Muscle of arm (tissue), 12 donors: ENCODE results near the gene HPSE2. TPM values are rescaled to one million over a fixed set of nuclear protein-coding genes. Genes with fewer than 3 reads are reported as not detected.
"Not testable (repeated sequence)": the region's sequence is repeated elsewhere in the genome, so short reads cannot be mapped to it uniquely, and the experiment has no call there.

Experiments used
- DNase-seq: peaks from one replicate; pipeline ENCODE4 v3.0.0-alpha.2; 2013
- polyA plus RNA-seq, 12 donors: library from polyadenylated mRNA; unstranded; fragments of 120-200 nt; gene quantifications; one replicate each; pipeline ENCODE4 v1.2.1, GENCODE V29; 2013; ENCODE audit not compliant: insufficient read length in 12 of 12

The HPSE2 gene
- polyA plus RNA-seq, 12 donors, result 0.07 to 1.1 (median 0.36) TPM; not detected in 5

DNA sequence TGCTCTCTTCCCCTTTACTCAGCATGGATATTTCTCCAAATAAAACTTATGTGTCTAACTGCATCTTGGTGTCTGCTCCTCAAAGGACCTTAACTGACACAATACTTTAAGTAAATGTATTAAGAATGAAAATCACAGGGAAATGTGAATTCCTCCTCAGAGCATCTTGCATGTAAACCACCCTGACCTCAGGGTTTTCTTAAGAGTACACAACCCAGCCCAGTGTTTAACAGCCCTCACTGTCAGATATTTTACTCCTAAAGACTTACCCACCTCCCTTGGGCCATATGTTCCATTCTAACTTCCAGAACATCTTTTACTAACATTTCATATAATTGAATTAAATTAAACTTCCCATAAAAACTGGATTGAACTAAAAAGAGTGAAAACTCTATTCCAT lies 315.3 kb downstream of the HPSE2 start:
- no peak for DNase-seq

GRCh38 chr10:98919899-98920298 lies 315.8 kb downstream of the HPSE2 start:
- DNase-seq, result no peak

GRCh38 chr10:98917828-98918227 lies 317.8 kb downstream of the HPSE2 start:
- DNase-seq, result no peak

DNA sequence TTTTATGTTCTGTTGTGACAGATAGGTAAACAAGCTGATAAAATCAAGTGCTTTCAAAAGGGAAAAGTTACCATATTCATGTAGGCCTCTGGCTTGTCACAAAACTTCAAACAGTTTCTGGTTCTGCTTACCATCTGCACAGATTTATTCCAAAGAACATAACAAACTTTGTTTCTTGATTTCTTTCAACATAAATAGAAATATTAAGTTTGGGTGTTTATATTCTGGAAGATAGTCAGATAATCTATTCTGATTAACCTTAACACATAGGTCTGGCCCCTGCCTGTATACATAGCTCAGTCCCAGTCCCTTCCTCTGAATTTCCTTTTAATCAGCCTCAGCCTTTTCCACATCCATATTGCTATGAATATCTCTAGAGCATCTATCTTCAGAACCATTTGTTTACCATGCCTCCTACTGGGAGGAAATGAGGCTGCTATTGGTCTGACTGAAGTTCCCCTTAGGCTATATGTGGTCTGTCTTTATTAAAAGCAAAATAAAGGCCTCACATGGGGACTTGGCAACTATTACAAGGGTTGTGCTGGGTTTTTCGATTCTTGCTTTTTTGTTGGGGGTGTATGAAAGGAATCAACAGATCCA lies 319.0 kb downstream of the HPSE2 start:
- no peak for DNase-seq

- DNase-seq, result no peak
Observed at GRCh38 chr10:98915911-98916310, 319.7 kb downstream of the HPSE2 start.

DNA sequence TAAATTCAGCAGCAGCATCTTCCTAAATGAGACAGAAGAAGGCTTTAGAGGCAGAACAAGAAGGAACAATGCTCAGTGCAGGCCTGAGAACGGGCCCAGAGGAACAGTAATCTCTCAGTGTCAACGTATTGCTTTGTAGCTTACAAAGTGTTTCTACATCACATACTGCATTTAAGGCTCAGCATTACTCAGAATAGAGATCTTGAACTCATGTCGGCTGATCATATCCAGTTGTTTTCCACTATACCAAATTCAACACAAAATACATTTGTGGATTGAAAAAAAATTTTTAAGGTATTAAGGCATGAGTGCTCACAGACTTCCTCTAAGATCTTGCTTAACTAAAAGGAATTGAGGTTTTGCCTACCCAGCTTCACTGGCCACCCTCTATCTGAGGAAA lies 325.1 kb downstream of the HPSE2 start:
- DNase-seq, result no peak

DNA sequence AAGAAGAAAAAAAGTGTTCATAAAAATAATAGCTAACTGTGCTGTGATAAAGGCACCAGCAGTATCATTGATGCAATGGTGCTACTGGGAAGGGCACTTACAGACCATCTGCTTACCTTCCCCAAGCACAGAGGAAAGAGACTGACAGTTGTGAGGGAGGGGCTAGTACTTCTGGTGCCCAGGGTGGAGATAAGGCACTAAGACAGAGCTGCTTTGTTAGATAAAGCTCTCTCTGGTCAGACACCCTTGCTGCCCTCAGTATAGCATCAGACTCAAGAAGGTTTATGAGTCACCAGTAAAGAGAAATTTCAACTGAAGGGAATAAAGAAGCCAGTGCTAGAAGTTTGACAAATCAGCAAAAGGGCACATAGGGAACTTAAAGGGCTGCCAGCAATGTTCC lies 325.6 kb downstream of the HPSE2 start:
- DNase-seq, result no peak

GRCh38 chr10:98908868-98909267 lies 326.8 kb downstream of the HPSE2 start:
- DNase-seq, result no peak

DNA sequence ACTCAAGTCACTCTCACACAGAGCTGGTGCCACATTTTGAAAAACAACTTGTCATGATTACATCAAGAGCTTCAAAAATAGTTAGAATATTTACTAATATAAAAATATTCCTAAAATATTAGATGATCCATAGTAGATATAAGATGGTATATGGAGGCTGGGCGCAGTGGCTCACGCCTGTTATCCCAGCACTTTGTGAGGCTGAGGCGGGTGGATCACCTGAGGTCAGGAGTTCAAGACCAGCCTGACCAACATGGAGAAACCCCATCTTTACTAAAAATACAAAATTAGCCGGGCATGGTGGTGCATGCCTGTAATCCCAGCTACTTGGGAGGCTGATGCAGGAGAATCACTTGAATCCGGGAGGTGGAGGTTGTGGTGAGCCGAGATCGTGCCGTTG lies 327.4 kb downstream of the HPSE2 start:
- not testable (repeated sequence) for DNase-seq

DNA sequence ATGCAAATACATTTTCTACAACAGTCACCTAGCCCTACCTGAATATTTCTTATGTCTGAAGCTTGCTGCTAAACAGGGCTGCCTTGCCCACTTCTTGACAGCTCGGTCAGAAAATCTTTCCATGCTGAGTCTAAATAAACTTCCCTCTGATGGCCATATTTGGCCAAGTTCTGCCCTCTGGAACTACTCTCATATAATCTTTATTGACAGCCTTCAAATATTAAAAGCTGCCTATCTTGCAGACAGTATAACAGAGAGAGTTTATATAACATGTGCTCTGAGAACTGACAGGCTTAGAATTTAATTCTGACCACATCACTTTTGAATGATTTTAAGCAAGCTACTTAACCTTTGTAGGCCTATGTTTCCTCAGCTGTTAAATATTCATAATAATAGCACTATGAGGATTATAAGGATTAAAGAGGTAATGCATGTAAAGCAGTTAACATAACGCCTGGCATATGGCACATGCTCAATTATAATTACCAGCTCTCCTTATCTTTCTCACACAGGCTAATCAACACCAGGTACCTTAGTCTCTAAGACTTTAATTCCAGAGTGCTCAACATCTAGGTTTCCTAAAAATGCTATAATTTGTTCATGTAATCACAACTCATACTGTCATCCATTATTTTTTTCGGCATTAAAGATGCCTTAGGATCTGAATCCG lies 334.1 kb downstream of the HPSE2 start:
- DNase-seq, result no peak

GRCh38 chr10:98899018-98899417 lies 336.6 kb downstream of the HPSE2 start:
- no peak for DNase-seq

DNA sequence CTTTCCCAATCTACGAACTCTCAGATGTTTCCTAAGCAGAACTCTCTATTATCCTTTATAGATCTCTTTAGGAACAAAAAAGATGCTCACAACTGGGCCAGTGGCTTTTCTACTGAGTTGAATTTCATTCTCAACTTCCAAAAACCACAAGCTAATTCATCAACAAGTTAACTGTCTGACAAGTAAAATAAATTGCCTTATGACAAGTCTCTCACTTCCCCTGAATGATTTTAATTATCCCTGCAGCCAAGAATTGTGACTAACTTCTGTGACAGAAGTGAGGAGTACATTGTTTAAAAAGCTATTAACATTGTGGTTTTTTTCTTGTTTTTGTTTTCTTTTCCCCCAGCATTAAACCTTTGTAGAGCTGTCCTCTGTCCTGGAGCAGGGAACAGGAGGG lies 343.1 kb downstream of the HPSE2 start:
- DNase-seq, result no peak

DNA sequence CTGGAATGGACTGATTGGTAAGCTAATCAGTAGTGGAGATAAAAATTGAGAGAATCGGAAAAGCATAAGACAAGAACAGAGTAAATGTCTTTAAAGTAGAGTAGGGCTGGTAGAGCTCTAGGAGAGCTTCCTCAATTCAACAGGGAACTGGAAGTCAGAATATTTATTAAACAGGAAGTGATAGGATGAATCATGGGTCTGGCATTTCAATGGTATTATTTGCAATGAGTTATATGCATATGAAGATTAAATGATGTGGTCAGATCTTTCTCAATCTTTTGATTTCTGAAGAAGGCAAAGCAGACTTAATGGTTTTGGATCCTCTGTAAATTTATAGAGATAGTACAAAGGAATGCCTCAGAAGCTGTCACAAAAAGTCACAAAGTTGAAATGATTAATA lies 349.0 kb downstream of the HPSE2 start:
- DNase-seq, result no peak

- no peak for DNase-seq
Observed at GRCh38 chr10:98885378-98885777, 350.3 kb downstream of the HPSE2 start.

- no peak for DNase-seq
Observed at GRCh38 chr10:98881789-98882188, 353.9 kb downstream of the HPSE2 start.

DNA sequence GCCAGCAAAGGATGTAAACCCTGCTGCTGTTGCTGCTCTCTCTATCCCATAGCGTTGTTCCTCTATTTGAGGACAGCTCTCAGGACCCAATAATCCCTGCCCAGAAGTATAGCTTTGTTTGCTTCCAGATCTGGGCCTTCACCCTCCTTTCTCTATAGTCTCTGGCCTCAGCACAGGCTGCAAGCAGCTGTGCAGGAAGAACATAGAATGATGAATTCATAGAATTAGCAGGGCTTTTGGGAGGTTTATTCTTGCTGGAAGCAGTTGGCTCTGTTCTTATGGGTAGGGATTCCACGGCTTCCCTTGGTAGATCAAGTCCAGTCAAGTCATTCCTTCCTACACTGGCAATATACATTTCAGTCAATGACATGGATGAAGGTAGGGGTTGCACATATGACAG lies 354.7 kb downstream of the HPSE2 start:
- no peak for DNase-seq

DNA sequence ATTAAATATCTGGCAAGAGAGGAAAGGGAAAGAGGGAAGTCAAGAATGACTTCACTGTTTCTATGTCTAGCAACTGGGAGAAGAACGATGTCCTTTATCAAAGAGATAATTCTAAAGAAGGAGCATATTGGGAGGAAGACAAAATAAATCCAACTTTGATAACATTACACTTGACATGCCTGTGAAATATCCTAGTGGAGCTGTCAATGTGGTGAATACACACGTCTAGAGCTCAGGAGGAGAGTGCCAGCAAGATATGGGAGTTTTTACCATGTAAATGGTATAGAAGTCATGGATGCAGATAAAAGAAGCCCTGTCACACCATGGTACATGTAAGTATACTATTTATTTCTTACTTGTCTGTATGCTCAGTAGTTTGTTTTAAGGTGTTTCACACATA lies 356.7 kb downstream of the HPSE2 start:
- DNase-seq, result no peak

GRCh38 chr10:98878418-98878817 lies 357.2 kb downstream of the HPSE2 start:
- no peak for DNase-seq

DNA sequence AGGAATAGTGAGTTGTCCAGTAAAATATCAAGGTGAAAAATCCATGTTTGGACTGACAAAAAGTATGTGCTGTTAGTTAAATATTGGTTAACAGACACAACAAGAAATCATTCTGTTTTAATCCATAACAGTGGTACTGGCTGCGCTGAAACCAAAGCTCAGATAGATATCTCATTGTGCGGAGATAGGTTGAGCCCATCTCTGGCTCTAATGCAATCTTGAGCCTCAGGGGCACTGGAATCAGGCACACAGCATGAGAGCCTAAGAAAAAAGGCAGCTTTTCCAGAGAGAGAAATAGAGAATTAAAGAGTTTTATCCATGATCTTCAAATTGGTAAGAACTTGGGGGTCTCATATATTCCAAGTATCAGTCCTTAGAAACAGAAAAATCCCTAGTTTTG lies 373.7 kb downstream of the HPSE2 start:
- no peak for DNase-seq

- no peak for DNase-seq
Observed at GRCh38 chr10:98858525-98858924, 377.1 kb downstream of the HPSE2 start.

DNA sequence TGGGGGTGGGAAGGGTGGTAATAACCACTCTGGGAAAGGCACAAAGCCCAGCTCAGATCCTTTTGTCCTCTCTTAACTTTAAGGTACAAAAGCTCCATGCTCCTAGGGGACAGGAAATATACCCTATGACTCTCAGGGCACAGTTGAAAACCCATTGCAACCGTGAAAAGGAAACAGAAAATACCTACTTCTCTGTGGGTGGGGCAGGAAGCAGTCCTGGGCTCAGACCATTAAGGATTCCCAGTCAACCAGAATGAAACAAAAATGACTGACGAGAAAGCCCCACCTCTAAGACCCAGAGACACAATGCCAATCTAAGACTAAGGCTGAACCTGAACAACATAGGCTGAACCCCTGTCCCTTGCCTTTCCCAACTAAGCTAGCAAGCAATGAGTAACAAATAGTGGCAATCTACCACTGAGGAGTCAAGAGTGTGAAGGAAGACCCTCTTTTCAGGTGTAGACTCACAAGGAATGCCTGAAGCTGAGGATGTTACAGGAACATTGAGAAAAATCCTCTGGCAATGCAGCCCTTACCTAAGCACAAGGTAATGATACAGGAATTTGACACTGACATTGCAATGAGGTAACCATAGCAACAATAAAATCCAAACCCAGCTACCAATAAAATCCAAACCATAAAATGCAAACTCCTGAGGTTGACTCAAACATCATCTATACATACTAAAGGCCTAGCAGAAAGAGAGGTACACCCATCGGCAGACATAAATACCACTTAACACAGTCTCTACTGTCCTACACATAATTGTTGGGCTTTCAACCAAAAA lies 380.1 kb downstream of the HPSE2 start:
- DNase-seq, result no peak

DNA sequence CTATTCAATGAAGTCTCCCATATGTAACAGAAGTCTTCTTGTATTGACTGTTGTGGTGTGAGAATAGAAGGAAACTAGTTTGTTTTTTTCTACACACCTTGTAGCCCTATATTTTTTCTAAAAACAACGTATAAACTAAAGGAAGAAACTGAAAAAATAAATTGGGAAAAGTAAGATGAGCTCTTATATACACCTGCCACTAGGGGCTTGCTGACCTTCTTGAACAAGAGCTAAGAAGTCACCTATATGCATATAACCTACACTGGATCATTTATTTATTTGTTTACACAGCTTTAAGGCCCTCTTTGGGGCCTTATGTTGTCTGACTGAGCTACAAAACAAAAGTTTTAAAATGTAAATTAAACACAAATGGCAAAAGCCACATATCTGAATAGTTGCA lies 383.0 kb downstream of the HPSE2 start:
- no peak for DNase-seq

DNA sequence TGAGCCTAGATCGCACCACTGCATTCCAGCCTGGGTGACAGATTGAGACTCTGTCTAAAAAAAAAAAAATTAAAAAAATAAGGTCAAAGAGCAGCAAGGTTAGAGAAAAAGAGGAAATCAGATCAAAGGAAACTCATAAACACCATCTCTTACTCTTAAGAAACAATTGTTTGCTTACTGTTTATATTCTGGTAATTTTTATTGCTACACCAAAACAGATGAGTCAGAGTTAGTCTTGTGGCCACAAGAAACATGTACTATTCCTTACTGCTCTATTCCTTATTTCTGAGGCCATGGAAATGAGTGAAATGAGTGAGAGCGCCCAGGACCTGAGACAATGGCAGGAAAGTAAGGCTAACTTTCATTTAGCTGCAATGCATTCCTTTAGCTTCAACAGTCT lies 387.3 kb downstream of the HPSE2 start:
- no peak for DNase-seq
